Central memory CD8-positive, alpha-beta T cell (primary cell): ENCODE measurements around the gene SPTLC2.

Experiments used
- ATAC-seq: fragments of 150-1000 bp; cut with Tn5 transposase; replicated peaks from 2 replicates; pipeline ENCODE4 v1.10.0; 2022; ENCODE audit warnings: mild to moderate bottlenecking, moderate FRiP score, moderate number of reproducible peaks; ENCODE audit not compliant: poor library complexity, severe bottlenecking; ENCODE audit errors: extremely low read depth
- DNase-seq, 2 donors: peaks; one replicate each; pipeline ENCODE4 v3.0.0; 2021; ENCODE audit warnings: low spot score in 2 of 2
- H3K27ac Mint-ChIP-seq: one replicate; pipeline ENCODE4 v1.8.0; 2022; ENCODE audit warnings: low read depth, mild to moderate bottlenecking, moderate library complexity, mixed read lengths
- H3K27me3 Mint-ChIP-seq: one replicate; pipeline ENCODE4 v1.8.0; 2022; ENCODE audit warnings: mixed read lengths
- H3K36me3 Mint-ChIP-seq: one replicate; pipeline ENCODE4 v1.8.0; 2022; ENCODE audit warnings: mild to moderate bottlenecking, moderate library complexity, mixed read lengths; ENCODE audit not compliant: insufficient read depth
- H3K4me1 Mint-ChIP-seq: one replicate; pipeline ENCODE4 v1.8.0; 2022; ENCODE audit warnings: mixed read lengths
- H3K4me3 Mint-ChIP-seq: one replicate; pipeline ENCODE4 v1.8.0; 2022; ENCODE audit warnings: mild to moderate bottlenecking, moderate library complexity, mixed read lengths
- H3K9me3 Mint-ChIP-seq: one replicate; pipeline ENCODE4 v1.8.0; 2022; ENCODE audit warnings: mixed read lengths

Gene SPTLC2

GRCh38 chr14:77616133-77616453 lies 344 bp downstream of the SPTLC2 start:
- H3K4me1 Mint-ChIP-seq = peaks cover 37% of the 10 kb centered on the region
- ATAC-seq (no peak), DNase-seq (no peak)
- peak overlapping the region; percentile 56 for H3K27ac Mint-ChIP-seq
- peaks cover 11% of the 10 kb centered on the region for H3K36me3 Mint-ChIP-seq
- no peaks in the 10 kb centered on the region for H3K9me3 Mint-ChIP-seq
- H3K27me3 Mint-ChIP-seq = no peaks in the 10 kb centered on the region
- peak overlapping the region; percentile 88 for H3K4me3 Mint-ChIP-seq

- no peak for DNase-seq
- H3K27me3 Mint-ChIP-seq = no peaks in the 10 kb centered on the region
- H3K9me3 Mint-ChIP-seq = no peaks in the 10 kb centered on the region
- H3K4me3 Mint-ChIP-seq = peak overlapping the region; percentile 88
- H3K36me3 Mint-ChIP-seq = peaks cover 11% of the 10 kb centered on the region
- H3K27ac Mint-ChIP-seq = peak overlapping the region; percentile 56
- ATAC-seq = no peak
- H3K4me1 Mint-ChIP-seq = peaks cover 37% of the 10 kb centered on the region
Observed at GRCh38 chr14:77615361-77616132, 890 bp downstream of the SPTLC2 start.

- Mint-ChIP-seq H3K27ac (no peak overlapping the region), H3K4me3 (no peak overlapping the region), H3K4me1 (peaks cover 44% of the 10 kb centered on the region), H3K27me3 (no peaks in the 10 kb centered on the region), H3K9me3 (no peaks in the 10 kb centered on the region), H3K36me3 (peaks cover 11% of the 10 kb centered on the region)
- no peak for ATAC-seq
- no peak for DNase-seq
Observed at GRCh38 chr14:77613201-77613600, 3.2 kb downstream of the SPTLC2 start.

GRCh38 chr14:77612011-77612620 lies 4.3 kb downstream of the SPTLC2 start:
- Mint-ChIP-seq H3K4me3 (no peak overlapping the region), H3K27me3 (no peaks in the 10 kb centered on the region), H3K27ac (peak overlapping the region; percentile 61), H3K9me3 (no peaks in the 10 kb centered on the region), H3K4me1 (peaks cover 51% of the 10 kb centered on the region), H3K36me3 (peaks cover 11% of the 10 kb centered on the region)
- DNase-seq (no peak), ATAC-seq (no peak)

- H3K27me3 Mint-ChIP-seq = no peaks in the 10 kb centered on the region
- H3K36me3 Mint-ChIP-seq = peaks cover 3% of the 10 kb centered on the region
- peaks cover 50% of the 10 kb centered on the region for H3K4me1 Mint-ChIP-seq
- ATAC-seq (no peak), DNase-seq (no peak)
- no peaks in the 10 kb centered on the region for H3K9me3 Mint-ChIP-seq
- no peak overlapping the region for H3K27ac Mint-ChIP-seq
- H3K4me3 Mint-ChIP-seq = no peak overlapping the region
Observed at GRCh38 chr14:77610553-77610952, 5.9 kb downstream of the SPTLC2 start.

GRCh38 chr14:77609922-77610321 lies 6.5 kb downstream of the SPTLC2 start:
- ATAC-seq = no peak
- H3K27ac Mint-ChIP-seq = no peak overlapping the region
- no peaks in the 10 kb centered on the region for H3K9me3 Mint-ChIP-seq
- H3K4me1 Mint-ChIP-seq = peaks cover 49% of the 10 kb centered on the region
- no peaks in the 10 kb centered on the region for H3K36me3 Mint-ChIP-seq
- H3K4me3 Mint-ChIP-seq = no peak overlapping the region
- H3K27me3 Mint-ChIP-seq = no peaks in the 10 kb centered on the region
- DNase-seq = no peak

- Mint-ChIP-seq H3K4me1 (peaks cover 41% of the 10 kb centered on the region), H3K9me3 (no peaks in the 10 kb centered on the region), H3K27me3 (no peaks in the 10 kb centered on the region), H3K4me3 (peak overlapping the region; percentile 59), H3K27ac (peak overlapping the region; percentile 76), H3K36me3 (peaks cover 3% of the 10 kb centered on the region)
- DNase-seq = no peak
- peak; percentile 40 for ATAC-seq
Observed at GRCh38 chr14:77607741-77608302, 8.6 kb downstream of the SPTLC2 start.

GRCh38 chr14:77605392-77605972 lies 11.0 kb downstream of the SPTLC2 start:
- Mint-ChIP-seq H3K36me3 (peaks cover 5% of the 10 kb centered on the region), H3K4me3 (no peak overlapping the region), H3K4me1 (peaks cover 52% of the 10 kb centered on the region), H3K9me3 (no peaks in the 10 kb centered on the region), H3K27me3 (no peaks in the 10 kb centered on the region), H3K27ac (no peak overlapping the region)
- no peak for DNase-seq
- no peak for ATAC-seq

GRCh38 chr14:77603654-77604255 lies 12.7 kb downstream of the SPTLC2 start:
- Mint-ChIP-seq H3K27ac (no peak overlapping the region), H3K4me3 (no peak overlapping the region), H3K4me1 (peaks cover 65% of the 10 kb centered on the region), H3K36me3 (peaks cover 6% of the 10 kb centered on the region), H3K9me3 (no peaks in the 10 kb centered on the region), H3K27me3 (no peaks in the 10 kb centered on the region)
- no peak for DNase-seq
- ATAC-seq = no peak

GRCh38 chr14:77603031-77603430 lies 13.4 kb downstream of the SPTLC2 start:
- no peak for DNase-seq
- H3K4me1 Mint-ChIP-seq = peaks cover 62% of the 10 kb centered on the region

GRCh38 chr14:77601846-77602619 lies 14.4 kb downstream of the SPTLC2 start:
- no peaks in the 10 kb centered on the region for H3K27me3 Mint-ChIP-seq
- H3K4me3 Mint-ChIP-seq = no peak overlapping the region
- DNase-seq (no peak), ATAC-seq (no peak)
- peaks cover 56% of the 10 kb centered on the region for H3K4me1 Mint-ChIP-seq
- peaks cover 14% of the 10 kb centered on the region for H3K36me3 Mint-ChIP-seq
- peak overlapping the region; percentile 29 for H3K27ac Mint-ChIP-seq
- no peaks in the 10 kb centered on the region for H3K9me3 Mint-ChIP-seq

More at GRCh38 chr14:77603031-77603430, 13.4 kb downstream of the SPTLC2 start:
- H3K27ac Mint-ChIP-seq = no peak overlapping the region
- no peak for ATAC-seq
- no peaks in the 10 kb centered on the region for H3K9me3 Mint-ChIP-seq
- peaks cover 10% of the 10 kb centered on the region for H3K36me3 Mint-ChIP-seq
- H3K4me3 Mint-ChIP-seq = no peak overlapping the region
- no peaks in the 10 kb centered on the region for H3K27me3 Mint-ChIP-seq

GRCh38 chr14:77599889-77600288 lies 16.5 kb downstream of the SPTLC2 start:
- peaks cover 26% of the 10 kb centered on the region for H3K36me3 Mint-ChIP-seq
- peak overlapping the region; percentile 47 for H3K27ac Mint-ChIP-seq
- no peaks in the 10 kb centered on the region for H3K27me3 Mint-ChIP-seq
- no peak overlapping the region for H3K4me3 Mint-ChIP-seq
- ATAC-seq (no peak), DNase-seq (no peak)
- H3K4me1 Mint-ChIP-seq = peaks cover 54% of the 10 kb centered on the region
- no peaks in the 10 kb centered on the region for H3K9me3 Mint-ChIP-seq
